ENCODE results near the gene ARHGAP26. TPM values are rescaled to one million over a fixed set of nuclear protein-coding genes. Genes with fewer than 3 reads are reported as not detected.

The ARHGAP26 gene
- total RNA-seq, 1 experiment from 2014 or later, result 39.8 TPM

GRCh38 chr5:143248822-143249579 lies 478.8 kb downstream of the ARHGAP26 start:
- Histone ChIP-seq H3K9me3 (ENCODE audit: low read length) (no peaks in the 10 kb centered on the region), H3K4me3 (ENCODE audit: low read length) (no peak overlapping the region), H3K79me2 (ENCODE audit: low read length) (no peaks in the 10 kb centered on the region), H3K9me2 (replicated peaks; ENCODE audit: insufficient read depth, low read length) (0 out of 2 replicates have a peak, but pooled peaks cover 5% of the 10 kb centered on the region), H3K27me3 (ENCODE audit: low read length) (no peaks in the 10 kb centered on the region), H3K36me3 (ENCODE audit: insufficient read depth, low read length) (no peaks in the 10 kb centered on the region), H3K9ac (ENCODE audit: low read length) (no peak overlapping the region), H4K20me1 (ENCODE audit: insufficient read depth, low read depth, low read length) (no peaks in the 10 kb centered on the region), H3K4me2 (ENCODE audit: low read depth, low read length, poor library complexity, severe bottlenecking) (no peak overlapping the region), H3K4me1 (ENCODE audit: low read length) (peaks cover 3% of the 10 kb centered on the region; the same call in 1 of the 2 replicates), H2AFZ (ENCODE audit: low read length) (no peak overlapping the region), H3K27ac (ENCODE audit: low read length) (no peak overlapping the region)
- no peak for DNase-seq

GRCh38 chr5:143249851-143250250 lies 479.7 kb downstream of the ARHGAP26 start:
- Histone ChIP-seq H3K79me2 (ENCODE audit: low read length) (no peaks in the 10 kb centered on the region), H3K4me2 (ENCODE audit: low read depth, low read length, poor library complexity, severe bottlenecking) (no peak overlapping the region), H3K9ac (ENCODE audit: low read length) (no peak overlapping the region), H3K4me3 (ENCODE audit: low read length) (no peak overlapping the region), H3K27me3 (ENCODE audit: low read length) (no peaks in the 10 kb centered on the region), H3K9me2 (replicated peaks; ENCODE audit: insufficient read depth, low read length) (0 out of 2 replicates have a peak, but pooled peaks cover 5% of the 10 kb centered on the region), H3K9me3 (ENCODE audit: low read length) (no peaks in the 10 kb centered on the region), H3K4me1 (ENCODE audit: low read length) (peaks cover 3% of the 10 kb centered on the region; the same call in 1 of the 2 replicates), H3K36me3 (ENCODE audit: insufficient read depth, low read length) (no peaks in the 10 kb centered on the region), H4K20me1 (ENCODE audit: insufficient read depth, low read depth, low read length) (no peaks in the 10 kb centered on the region), H2AFZ (ENCODE audit: low read length) (no peak overlapping the region), H3K27ac (ENCODE audit: low read length) (no peak overlapping the region)
- DNase-seq, result no peak

- no peak overlapping the region for H2AFZ ChIP-seq (ENCODE audit: low read length)
- H3K9ac ChIP-seq (ENCODE audit: low read length), result no peak overlapping the region
- H3K4me2 ChIP-seq (ENCODE audit: low read depth, low read length, poor library complexity, severe bottlenecking), result no peak overlapping the region
- 0 out of 2 replicates have a peak, but pooled peaks cover 5% of the 10 kb centered on the region for H3K9me2 ChIP-seq (replicated peaks; ENCODE audit: insufficient read depth, low read length)
- no peaks in the 10 kb centered on the region for H3K27me3 ChIP-seq (ENCODE audit: low read length)
- no peak for DNase-seq
- H3K79me2 ChIP-seq (ENCODE audit: low read length), result no peaks in the 10 kb centered on the region
- no peaks in the 10 kb centered on the region for H3K9me3 ChIP-seq (ENCODE audit: low read length)
- no peaks in the 10 kb centered on the region for H3K36me3 ChIP-seq (ENCODE audit: insufficient read depth, low read length)
- no peak overlapping the region for H3K27ac ChIP-seq (ENCODE audit: low read length)
- no peak overlapping the region for H3K4me3 ChIP-seq (ENCODE audit: low read length)
- no peaks in the 10 kb centered on the region for H4K20me1 ChIP-seq (ENCODE audit: insufficient read depth, low read depth, low read length)
- peaks cover 3% of the 10 kb centered on the region; the same call in 1 of the 2 replicates for H3K4me1 ChIP-seq (ENCODE audit: low read length)
Observed at GRCh38 chr5:143251190-143251589, 481.0 kb downstream of the ARHGAP26 start.

- Histone ChIP-seq H3K4me3 (ENCODE audit: low read length) (no peak overlapping the region), H3K9me2 (replicated peaks; ENCODE audit: insufficient read depth, low read length) (0 out of 2 replicates have a peak, but pooled peaks cover 5% of the 10 kb centered on the region), H3K9ac (ENCODE audit: low read length) (no peak overlapping the region), H2AFZ (ENCODE audit: low read length) (no peak overlapping the region), H3K36me3 (ENCODE audit: insufficient read depth, low read length) (no peaks in the 10 kb centered on the region), H3K27me3 (ENCODE audit: low read length) (no peaks in the 10 kb centered on the region), H3K27ac (ENCODE audit: low read length) (no peak overlapping the region), H3K79me2 (ENCODE audit: low read length) (no peaks in the 10 kb centered on the region), H3K4me2 (ENCODE audit: low read depth, low read length, poor library complexity, severe bottlenecking) (no peak overlapping the region), H3K4me1 (ENCODE audit: low read length) (peaks cover 3% of the 10 kb centered on the region; the same call in 1 of the 2 replicates), H3K9me3 (ENCODE audit: low read length) (no peaks in the 10 kb centered on the region), H4K20me1 (ENCODE audit: insufficient read depth, low read depth, low read length) (no peaks in the 10 kb centered on the region)
- DNase-seq, result no peak
Observed at GRCh38 chr5:143251946-143252345, 481.8 kb downstream of the ARHGAP26 start.

DNA sequence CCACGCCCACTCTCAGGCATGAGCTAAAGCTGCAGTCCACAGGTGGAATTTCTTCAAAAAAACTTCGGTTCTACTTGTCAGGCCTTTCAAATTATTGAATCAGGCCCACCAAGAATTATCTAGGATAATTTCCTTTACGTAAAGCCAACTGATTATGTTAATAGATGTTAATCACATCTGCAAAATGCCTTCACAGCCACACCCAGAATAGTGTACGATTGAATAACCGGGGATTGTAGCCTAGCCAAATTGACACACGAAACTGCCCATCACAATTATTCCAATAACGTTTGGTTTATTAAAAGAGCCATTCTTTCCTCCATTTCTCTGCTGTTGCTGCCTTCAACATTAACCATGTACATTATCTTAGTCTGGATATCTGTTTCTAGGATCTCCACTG lies 484.6 kb downstream of the ARHGAP26 start:
- no peak for DNase-seq
- no peaks in the 10 kb centered on the region for H3K9me3 ChIP-seq (ENCODE audit: low read length)
- H3K79me2 ChIP-seq (ENCODE audit: low read length), result no peaks in the 10 kb centered on the region
- no peaks in the 10 kb centered on the region for H3K27me3 ChIP-seq (ENCODE audit: low read length)
- H3K36me3 ChIP-seq (ENCODE audit: insufficient read depth, low read length), result no peaks in the 10 kb centered on the region
- H3K27ac ChIP-seq (ENCODE audit: low read length), result no peak overlapping the region
- no peak overlapping the region for H3K4me2 ChIP-seq (ENCODE audit: low read depth, low read length, poor library complexity, severe bottlenecking)
- peaks cover 3% of the 10 kb centered on the region; the same call in 1 of the 2 replicates for H3K4me1 ChIP-seq (ENCODE audit: low read length)
- no peak overlapping the region for H3K4me3 ChIP-seq (ENCODE audit: low read length)
- no peak overlapping the region for H3K9ac ChIP-seq (ENCODE audit: low read length)
- H2AFZ ChIP-seq (ENCODE audit: low read length), result no peak overlapping the region
- no peaks in the 10 kb centered on the region for H3K9me2 ChIP-seq (replicated peaks; ENCODE audit: insufficient read depth, low read length)
- no peaks in the 10 kb centered on the region for H4K20me1 ChIP-seq (ENCODE audit: insufficient read depth, low read depth, low read length)

GRCh38 chr5:143258559-143259253 lies 488.5 kb downstream of the ARHGAP26 start:
- Histone ChIP-seq H3K4me1 (ENCODE audit: low read length) (no peaks in the 10 kb centered on the region), H3K79me2 (ENCODE audit: low read length) (no peaks in the 10 kb centered on the region), H3K4me2 (ENCODE audit: low read depth, low read length, poor library complexity, severe bottlenecking) (no peak overlapping the region), H3K4me3 (ENCODE audit: low read length) (no peak overlapping the region), H3K36me3 (ENCODE audit: insufficient read depth, low read length) (no peaks in the 10 kb centered on the region), H3K9ac (ENCODE audit: low read length) (no peak overlapping the region), H3K9me2 (replicated peaks; ENCODE audit: insufficient read depth, low read length) (no peaks in the 10 kb centered on the region), H4K20me1 (ENCODE audit: insufficient read depth, low read depth, low read length) (no peaks in the 10 kb centered on the region), H3K27me3 (ENCODE audit: low read length) (no peaks in the 10 kb centered on the region), H2AFZ (ENCODE audit: low read length) (no peak overlapping the region), H3K27ac (ENCODE audit: low read length) (no peak overlapping the region), H3K9me3 (ENCODE audit: low read length) (no peaks in the 10 kb centered on the region)
- DNase-seq, result no peak

- no peak for DNase-seq
Observed at GRCh38 chr5:143259254-143259605, 489.1 kb downstream of the ARHGAP26 start.

DNA sequence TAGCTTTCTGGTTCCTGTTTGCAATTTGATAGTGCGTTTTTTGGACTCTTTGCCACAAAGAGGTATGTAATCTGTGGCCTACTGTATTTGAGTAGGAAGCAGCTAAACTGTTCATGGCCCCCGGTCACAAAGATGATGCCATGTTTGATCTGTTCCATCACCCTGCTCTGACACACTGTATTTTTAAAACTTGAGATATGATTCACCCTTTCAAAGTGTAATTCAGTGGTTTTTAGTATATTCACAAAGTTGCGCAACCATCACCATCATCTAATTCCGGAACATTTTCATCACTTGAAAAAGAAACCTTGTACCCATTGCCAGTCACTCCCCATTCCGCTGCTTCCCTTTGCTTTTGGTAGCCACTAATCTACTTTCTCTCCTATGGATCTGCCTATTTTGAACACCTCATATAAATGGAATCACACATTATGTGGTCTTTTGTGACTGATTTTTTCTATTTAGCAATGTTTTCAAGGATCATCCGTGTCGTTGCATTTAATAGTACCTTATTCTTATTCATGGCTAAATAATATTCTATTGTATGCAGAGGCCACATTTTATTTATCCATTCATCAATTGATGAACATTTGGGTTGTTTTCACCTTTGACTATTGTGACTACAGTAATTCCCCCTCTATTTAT lies 491.7 kb downstream of the ARHGAP26 start:
- Histone ChIP-seq H3K4me1 (ENCODE audit: low read length) (no peaks in the 10 kb centered on the region), H3K4me3 (ENCODE audit: low read length) (no peak overlapping the region), H3K27ac (ENCODE audit: low read length) (no peak overlapping the region; the same call in 1 of the 2 replicates), H3K27me3 (ENCODE audit: low read length) (no peaks in the 10 kb centered on the region), H3K36me3 (ENCODE audit: insufficient read depth, low read length) (no peaks in the 10 kb centered on the region), H4K20me1 (ENCODE audit: insufficient read depth, low read depth, low read length) (no peaks in the 10 kb centered on the region), H3K9ac (ENCODE audit: low read length) (no peak overlapping the region), H3K9me2 (replicated peaks; ENCODE audit: insufficient read depth, low read length) (no peaks in the 10 kb centered on the region), H3K79me2 (ENCODE audit: low read length) (no peaks in the 10 kb centered on the region), H2AFZ (ENCODE audit: low read length) (no peak overlapping the region), H3K4me2 (ENCODE audit: low read depth, low read length, poor library complexity, severe bottlenecking) (no peak overlapping the region), H3K9me3 (ENCODE audit: low read length) (no peaks in the 10 kb centered on the region)
- DNase-seq, result no peak

More at GRCh38 chr5:143259254-143259605, 489.1 kb downstream of the ARHGAP26 start:
- no peak overlapping the region for H2AFZ ChIP-seq (ENCODE audit: low read length)
- H4K20me1 ChIP-seq (ENCODE audit: insufficient read depth, low read depth, low read length), result no peaks in the 10 kb centered on the region
- no peak overlapping the region for H3K4me2 ChIP-seq (ENCODE audit: low read depth, low read length, poor library complexity, severe bottlenecking)
- H3K27ac ChIP-seq (ENCODE audit: low read length), result no peak overlapping the region
- no peaks in the 10 kb centered on the region for H3K9me3 ChIP-seq (ENCODE audit: low read length)
- H3K79me2 ChIP-seq (ENCODE audit: low read length), result no peaks in the 10 kb centered on the region
- no peaks in the 10 kb centered on the region for H3K36me3 ChIP-seq (ENCODE audit: insufficient read depth, low read length)
- H3K9me2 ChIP-seq (replicated peaks; ENCODE audit: insufficient read depth, low read length), result no peaks in the 10 kb centered on the region
- no peak overlapping the region for H3K9ac ChIP-seq (ENCODE audit: low read length)
- H3K27me3 ChIP-seq (ENCODE audit: low read length), result no peaks in the 10 kb centered on the region
- H3K4me3 ChIP-seq (ENCODE audit: low read length), result no peak overlapping the region
- H3K4me1 ChIP-seq (ENCODE audit: low read length), result no peaks in the 10 kb centered on the region

Measured in Karpas-422 (cell line).